SHP77 (cell line): ENCODE data around the gene SHTN1.

Experiments
- DNase-seq, 2 experiments: peaks; one replicate each; lab custom pipeline; 2025; lab: John Stamatoyannopoulos, UW

The SHTN1 gene

DNA sequence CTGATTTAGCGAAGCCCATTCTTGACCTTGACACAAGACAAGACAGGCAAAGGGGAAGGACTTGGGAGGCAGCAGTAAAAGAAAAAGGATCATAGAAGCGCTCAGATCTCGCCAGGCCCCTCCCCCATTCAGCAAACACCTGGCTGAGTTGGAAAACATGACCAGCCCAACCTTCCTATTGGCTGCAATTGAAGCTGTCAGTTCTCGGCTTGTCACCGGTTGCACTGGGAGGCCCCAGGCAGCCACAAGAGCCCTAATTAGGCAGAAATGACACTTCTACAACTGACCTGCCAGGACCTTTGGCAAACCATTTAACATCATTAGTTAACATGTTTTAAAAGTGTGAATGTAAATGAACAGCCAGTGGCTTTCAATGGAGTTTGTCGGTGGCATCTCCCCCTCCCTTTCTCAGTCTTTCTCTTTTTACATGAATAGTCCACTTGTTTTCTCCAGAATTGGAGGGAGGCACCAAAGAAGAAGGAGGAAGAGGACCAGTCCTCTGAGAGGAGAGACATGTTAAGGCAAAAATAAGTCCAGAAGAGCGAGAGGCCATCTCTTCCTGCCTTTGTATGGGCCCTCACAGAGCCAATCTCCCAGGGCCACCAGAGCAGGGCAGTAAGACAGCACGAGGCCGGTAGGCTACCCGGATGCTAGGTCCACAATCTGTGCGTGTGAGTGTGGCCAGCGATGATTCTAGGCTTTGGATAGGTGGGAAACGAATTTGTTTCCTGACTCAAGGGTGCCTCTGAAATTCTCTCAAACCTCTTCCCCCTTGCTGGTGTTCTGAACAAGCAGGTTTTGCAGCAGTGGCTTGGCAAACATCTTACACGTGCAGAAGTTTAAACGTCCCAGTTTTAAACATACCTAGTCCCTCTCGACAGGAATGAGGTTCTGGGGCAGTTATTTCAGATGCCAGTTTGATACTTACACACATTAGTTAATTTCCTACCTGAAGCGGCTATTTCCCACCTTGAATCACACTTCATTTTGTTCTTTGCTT is 170.7 kb downstream of the SHTN1 start:
- DNase-seq, result no peak

GRCh38 chr10:116831790-116832189 is 173.2 kb downstream of the SHTN1 start:
- DNase-seq, result no peak
